ENCODE results near the gene TTC28.

- TF ChIP-seq RAD21 (IDR thresholded peaks at IDR 0.05; ENCODE audit: low read depth) (no peak), MAX (IDR thresholded peaks at IDR 0.05) (no peak)
Measured at GRCh38 chr22:28043266-28043665, 636.4 kb downstream of the TTC28 start.
